Right lobe of liver (tissue), 4 donors: ENCODE data around the gene GSTM4.
"Not testable (repeated sequence)": the region's sequence is repeated elsewhere in the genome, so short reads cannot be mapped to it uniquely, and the experiment has no call there.

Experiments used
- POLR2A ChIP-seq: fragments of 450-650 bp; IDR thresholded peaks from one replicate; pipeline ENCODE4 v1.6.1; 2017; ENCODE audit warnings: antibody characterized with exemption, mild to moderate bottlenecking
- TF ChIP-seq, protein P1 (sequence below), 4 donors: fragments of 200-600 bp in 3 of 4; fragments of 450-650 bp in 1 of 4; IDR thresholded peaks; one replicate each; pipeline versions ENCODE4 v1.5.1 to v1.8.0; 2016 to 2022; ENCODE audit warnings: antibody characterized with exemption in 4 of 4, mild to moderate bottlenecking in 2 of 4
- donor health status: DM: no; HTN: no; CAD: no.
- donor health status: DM: no; HTN: no; CAD: no.
- donor health status: DM: no; HTN: yes; CAD: no.

GRCh38 chr1:109676683-109677381 is 20.9 kb downstream of the GSTM4 start:
- TF ChIP-seq POLR2A: not testable (repeated sequence)
- TF ChIP-seq, protein P1, sequence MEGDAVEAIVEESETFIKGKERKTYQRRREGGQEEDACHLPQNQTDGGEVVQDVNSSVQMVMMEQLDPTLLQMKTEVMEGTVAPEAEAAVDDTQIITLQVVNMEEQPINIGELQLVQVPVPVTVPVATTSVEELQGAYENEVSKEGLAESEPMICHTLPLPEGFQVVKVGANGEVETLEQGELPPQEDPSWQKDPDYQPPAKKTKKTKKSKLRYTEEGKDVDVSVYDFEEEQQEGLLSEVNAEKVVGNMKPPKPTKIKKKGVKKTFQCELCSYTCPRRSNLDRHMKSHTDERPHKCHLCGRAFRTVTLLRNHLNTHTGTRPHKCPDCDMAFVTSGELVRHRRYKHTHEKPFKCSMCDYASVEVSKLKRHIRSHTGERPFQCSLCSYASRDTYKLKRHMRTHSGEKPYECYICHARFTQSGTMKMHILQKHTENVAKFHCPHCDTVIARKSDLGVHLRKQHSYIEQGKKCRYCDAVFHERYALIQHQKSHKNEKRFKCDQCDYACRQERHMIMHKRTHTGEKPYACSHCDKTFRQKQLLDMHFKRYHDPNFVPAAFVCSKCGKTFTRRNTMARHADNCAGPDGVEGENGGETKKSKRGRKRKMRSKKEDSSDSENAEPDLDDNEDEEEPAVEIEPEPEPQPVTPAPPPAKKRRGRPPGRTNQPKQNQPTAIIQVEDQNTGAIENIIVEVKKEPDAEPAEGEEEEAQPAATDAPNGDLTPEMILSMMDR (IDR thresholded peaks at IDR 0.05): not testable (repeated sequence)
